ENCODE measurements around the gene GSTO2. TPM values are rescaled to one million over a fixed set of nuclear protein-coding genes. Genes with fewer than 3 reads are reported as not detected.

Gene GSTO2
- total RNA-seq, 1 donor: 2.2 TPM

GRCh38 chr10:104317726-104318299, 48.8 kb downstream of the GSTO2 start:
- peaks cover 99% of the 10 kb centered on the region for H3K79me2 ChIP-seq (ENCODE audit: insufficient read depth, low read length)
- H3K36me3 ChIP-seq (ENCODE audit: insufficient read depth, low read length): peaks cover 60% of the 10 kb centered on the region
- TF ChIP-seq CTCF (IDR thresholded peaks at IDR 0.05; ENCODE audit: extremely low read depth, low read depth, low read length): no peak
- H3K4me1 ChIP-seq (ENCODE audit: insufficient read depth, low read length): peaks cover 61% of the 10 kb centered on the region
- H3K27me3 ChIP-seq (ENCODE audit: insufficient read depth, low read length): no peaks in the 10 kb centered on the region
- no peak for DNase-seq (ENCODE audit: insufficient read length, low spot score, missing footprints)
- H2AFZ ChIP-seq (ENCODE audit: low read length): no peak overlapping the region
- H3K9me3 ChIP-seq (ENCODE audit: low read depth, low read length): no peaks in the 10 kb centered on the region
- H3K4me2 ChIP-seq (ENCODE audit: insufficient read depth, low read length): peak overlapping the region; percentile 73
- H4K20me1 ChIP-seq (ENCODE audit: insufficient read depth, low read length): peaks cover 54% of the 10 kb centered on the region
- H3K27ac ChIP-seq (ENCODE audit: low read depth, low read length): peak overlapping the region; percentile 87
- no peak overlapping the region for H3K4me3 ChIP-seq (ENCODE audit: insufficient read depth, low read length)

- no peak for DNase-seq (ENCODE audit: insufficient read length, low spot score, missing footprints)
- no peaks in the 10 kb centered on the region for H3K9me3 ChIP-seq (ENCODE audit: low read depth, low read length)
- peaks cover 55% of the 10 kb centered on the region for H3K36me3 ChIP-seq (ENCODE audit: insufficient read depth, low read length)
- no peak overlapping the region for H3K4me2 ChIP-seq (ENCODE audit: insufficient read depth, low read length)
- peaks cover 99% of the 10 kb centered on the region for H3K79me2 ChIP-seq (ENCODE audit: insufficient read depth, low read length)
- peaks cover 57% of the 10 kb centered on the region for H4K20me1 ChIP-seq (ENCODE audit: insufficient read depth, low read length)
- H3K27me3 ChIP-seq (ENCODE audit: insufficient read depth, low read length): no peaks in the 10 kb centered on the region
- H3K4me3 ChIP-seq (ENCODE audit: insufficient read depth, low read length): no peak overlapping the region
- H3K27ac ChIP-seq (ENCODE audit: low read depth, low read length): peak overlapping the region; percentile 87
- no peak for TF ChIP-seq CTCF (IDR thresholded peaks at IDR 0.05; ENCODE audit: extremely low read depth, low read depth, low read length)
- H3K4me1 ChIP-seq (ENCODE audit: insufficient read depth, low read length): peaks cover 64% of the 10 kb centered on the region
- H2AFZ ChIP-seq (ENCODE audit: low read length): no peak overlapping the region
Observed at GRCh38 chr10:104318326-104318725, 49.3 kb downstream of the GSTO2 start.

- Histone ChIP-seq H3K9me3 (ENCODE audit: low read depth, low read length) (no peaks in the 10 kb centered on the region), H3K27ac (ENCODE audit: low read depth, low read length) (peak overlapping the region; percentile 87), H3K4me2 (ENCODE audit: insufficient read depth, low read length) (peak overlapping the region; percentile 3), H3K79me2 (ENCODE audit: insufficient read depth, low read length) (peaks cover 99% of the 10 kb centered on the region), H3K36me3 (ENCODE audit: insufficient read depth, low read length) (peaks cover 53% of the 10 kb centered on the region), H3K27me3 (ENCODE audit: insufficient read depth, low read length) (no peaks in the 10 kb centered on the region), H3K4me1 (ENCODE audit: insufficient read depth, low read length) (peaks cover 64% of the 10 kb centered on the region), H2AFZ (ENCODE audit: low read length) (no peak overlapping the region), H4K20me1 (ENCODE audit: insufficient read depth, low read length) (peaks cover 61% of the 10 kb centered on the region), H3K4me3 (ENCODE audit: insufficient read depth, low read length) (no peak overlapping the region)
- TF ChIP-seq CTCF (IDR thresholded peaks at IDR 0.05; ENCODE audit: extremely low read depth, low read depth, low read length): no peak
- no peak for DNase-seq (ENCODE audit: insufficient read length, low spot score, missing footprints)
Observed at GRCh38 chr10:104318810-104319741, 50.1 kb downstream of the GSTO2 start.

GRCh38 chr10:104321226-104321625, 52.2 kb downstream of the GSTO2 start:
- no peak overlapping the region for H3K4me2 ChIP-seq (ENCODE audit: insufficient read depth, low read length)
- TF ChIP-seq CTCF (IDR thresholded peaks at IDR 0.05; ENCODE audit: extremely low read depth, low read depth, low read length): no peak
- no peaks in the 10 kb centered on the region for H3K27me3 ChIP-seq (ENCODE audit: insufficient read depth, low read length)
- H3K27ac ChIP-seq (ENCODE audit: low read depth, low read length): peak overlapping the region; percentile 69
- peaks cover 59% of the 10 kb centered on the region for H4K20me1 ChIP-seq (ENCODE audit: insufficient read depth, low read length)
- no peak overlapping the region for H2AFZ ChIP-seq (ENCODE audit: low read length)
- H3K9me3 ChIP-seq (ENCODE audit: low read depth, low read length): no peaks in the 10 kb centered on the region
- DNase-seq (ENCODE audit: insufficient read length, low spot score, missing footprints): no peak
- peaks cover 72% of the 10 kb centered on the region for H3K4me1 ChIP-seq (ENCODE audit: insufficient read depth, low read length)
- H3K79me2 ChIP-seq (ENCODE audit: insufficient read depth, low read length): peaks cover 99% of the 10 kb centered on the region
- H3K36me3 ChIP-seq (ENCODE audit: insufficient read depth, low read length): peaks cover 48% of the 10 kb centered on the region
- no peak overlapping the region for H3K4me3 ChIP-seq (ENCODE audit: insufficient read depth, low read length)

Measured in osteoblast (primary cell).